MM.1S (cell line): ENCODE measurements around the gene HEATR3.

Source experiments
- DNase-seq: peaks from one replicate; pipeline ENCODE4 v3.0.0-alpha.2; 2015
- H2AFZ ChIP-seq: fragments of 300-600 bp; sonication (generic); 2 replicates; pipeline ENCODE4 v1.6.0; 2016; ENCODE audit warnings: antibody characterized with exemption, low read length
- H3F3A ChIP-seq: fragments of 300-600 bp; sonication (generic); 2 replicates; pipeline ENCODE4 v1.6.1; 2016; ENCODE audit warnings: mild to moderate bottlenecking, antibody characterized with exemption, low read length, moderate library complexity, mixed read lengths; ENCODE audit not compliant: insufficient read depth
- H3K27ac ChIP-seq: fragments of 300-600 bp; sonication (generic); 2 replicates; pipeline ENCODE4 v1.5.1; 2016; ENCODE audit warnings: mild to moderate bottlenecking, low read length
- H3K27me3 ChIP-seq: fragments of 300-600 bp; sonication (generic); replicated peaks from 2 replicates; pipeline ENCODE4 v1.6.0; 2016; ENCODE audit warnings: low read length; ENCODE audit not compliant: insufficient read depth
- H3K36me3 ChIP-seq: fragments of 300-600 bp; sonication (generic); replicated peaks from 2 replicates; pipeline ENCODE4 v1.6.1; 2016; ENCODE audit warnings: mild to moderate bottlenecking, low read length, mixed read lengths; ENCODE audit not compliant: insufficient read depth
- H3K4me1 ChIP-seq: fragments of 300-600 bp; sonication (generic); 2 replicates; pipeline ENCODE4 v1.6.1; 2016; ENCODE audit warnings: low read length, mixed read lengths
- H3K4me2 ChIP-seq: fragments of 300-600 bp; sonication (generic); 2 replicates; pipeline ENCODE4 v1.6.0; 2016; ENCODE audit warnings: low read depth, low read length
- H3K4me3 ChIP-seq: fragments of 300-600 bp; sonication (generic); 2 replicates; pipeline ENCODE4 v1.5.1; 2016; ENCODE audit warnings: low read length, mixed read lengths
- H3K79me2 ChIP-seq: fragments of 300-600 bp; sonication (generic); 2 replicates; pipeline ENCODE4 v1.6.1; 2016; ENCODE audit warnings: mixed run types, low read length, mixed read lengths
- H3K9ac ChIP-seq: fragments of 300-600 bp; sonication (generic); 2 replicates; pipeline ENCODE4 v1.6.1; 2016; ENCODE audit warnings: low read length, mixed read lengths
- H3K9me2 ChIP-seq: fragments of 300-600 bp; sonication (generic); replicated peaks from 2 replicates; pipeline ENCODE4 v1.6.1; 2016; ENCODE audit warnings: mild to moderate bottlenecking, low read length, mixed read lengths; ENCODE audit not compliant: insufficient read depth
- H3K9me3 ChIP-seq: fragments of 300-600 bp; sonication (generic); replicated peaks from 2 replicates; pipeline ENCODE4 v1.6.1; 2016; ENCODE audit warnings: mild to moderate bottlenecking, low read length, mixed read lengths; ENCODE audit not compliant: insufficient read depth
- H4K20me1 ChIP-seq: fragments of 300-600 bp; sonication (generic); 2 replicates; pipeline ENCODE4 v1.6.1; 2016; ENCODE audit warnings: mild to moderate bottlenecking, low read length, moderate library complexity, mixed read lengths; ENCODE audit not compliant: insufficient read depth
- EZH2 ChIP-seq: fragments of 300-600 bp; sonication (generic); optimal IDR thresholded peaks from 2 replicates; pipeline ENCODE3; 2017; ENCODE audit warnings: low read depth, mild to moderate bottlenecking, antibody characterized with exemption, low read length, mixed read lengths
- EZH2phosphoT487 ChIP-seq: fragments of 300-600 bp; sonication (generic); IDR thresholded peaks from 2 replicates; pipeline ENCODE4 v1.6.1; 2018; ENCODE audit warnings: antibody characterized with exemption, low read length
- TF ChIP-seq, protein P1 (sequence below): fragments of 300-600 bp; sonication (generic); IDR thresholded peaks from 2 replicates; pipeline ENCODE4 v1.5.1; 2016; ENCODE audit warnings: antibody characterized with exemption, low read length, mixed read lengths

The HEATR3 gene

DNA sequence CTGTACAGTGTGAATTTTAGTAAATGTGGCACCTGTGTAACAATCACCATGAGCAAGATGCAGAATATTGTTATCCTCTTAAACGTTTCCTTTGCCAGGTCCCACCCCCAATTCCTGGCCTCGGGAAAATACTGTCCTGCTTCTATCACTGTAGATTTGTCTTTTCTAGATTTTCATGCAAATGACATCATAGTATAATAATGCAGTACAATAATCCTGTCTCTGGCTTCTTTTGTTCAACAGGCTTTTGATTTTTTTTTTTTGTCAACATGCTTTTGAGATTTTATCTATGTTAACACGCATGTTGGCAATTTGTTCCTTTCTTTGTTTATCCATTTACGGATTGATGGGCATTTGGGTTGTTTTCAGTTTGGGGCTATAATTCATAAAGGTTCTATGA, 20.4 kb upstream of the HEATR3 start:
- H3K27ac ChIP-seq = no peak overlapping the region

GRCh38 chr16:50046853-50047252, 18.9 kb upstream of the HEATR3 start:
- Histone ChIP-seq H3K36me3 (no peaks in the 10 kb centered on the region), H4K20me1 (no peaks in the 10 kb centered on the region), H3K27ac (no peak overlapping the region), H3K79me2 (no peaks in the 10 kb centered on the region), H3K9me2 (no peaks in the 10 kb centered on the region), H3K27me3 (no peaks in the 10 kb centered on the region), H3K9me3 (no peaks in the 10 kb centered on the region), H3F3A (no peaks in the 10 kb centered on the region), H3K9ac (no peak overlapping the region), H2AFZ (no peak overlapping the region), H3K4me1 (no peaks in the 10 kb centered on the region), H3K4me2 (no peak overlapping the region), H3K4me3 (no peak overlapping the region)
- TF ChIP-seq EZH2phosphoT487 = no peak
- TF ChIP-seq EZH2 = no peak
- TF ChIP-seq, protein P1, sequence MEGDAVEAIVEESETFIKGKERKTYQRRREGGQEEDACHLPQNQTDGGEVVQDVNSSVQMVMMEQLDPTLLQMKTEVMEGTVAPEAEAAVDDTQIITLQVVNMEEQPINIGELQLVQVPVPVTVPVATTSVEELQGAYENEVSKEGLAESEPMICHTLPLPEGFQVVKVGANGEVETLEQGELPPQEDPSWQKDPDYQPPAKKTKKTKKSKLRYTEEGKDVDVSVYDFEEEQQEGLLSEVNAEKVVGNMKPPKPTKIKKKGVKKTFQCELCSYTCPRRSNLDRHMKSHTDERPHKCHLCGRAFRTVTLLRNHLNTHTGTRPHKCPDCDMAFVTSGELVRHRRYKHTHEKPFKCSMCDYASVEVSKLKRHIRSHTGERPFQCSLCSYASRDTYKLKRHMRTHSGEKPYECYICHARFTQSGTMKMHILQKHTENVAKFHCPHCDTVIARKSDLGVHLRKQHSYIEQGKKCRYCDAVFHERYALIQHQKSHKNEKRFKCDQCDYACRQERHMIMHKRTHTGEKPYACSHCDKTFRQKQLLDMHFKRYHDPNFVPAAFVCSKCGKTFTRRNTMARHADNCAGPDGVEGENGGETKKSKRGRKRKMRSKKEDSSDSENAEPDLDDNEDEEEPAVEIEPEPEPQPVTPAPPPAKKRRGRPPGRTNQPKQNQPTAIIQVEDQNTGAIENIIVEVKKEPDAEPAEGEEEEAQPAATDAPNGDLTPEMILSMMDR = no peak
- no peak for DNase-seq

More for the DNA sequence above, 20.4 kb upstream of the HEATR3 start:
- no peaks in the 10 kb centered on the region for H3F3A ChIP-seq
- H3K9me3 ChIP-seq = no peaks in the 10 kb centered on the region
- H3K4me2 ChIP-seq = no peak overlapping the region
- no peak overlapping the region for H3K9ac ChIP-seq
- H3K79me2 ChIP-seq = no peaks in the 10 kb centered on the region
- TF ChIP-seq, protein P1 = no peak
- TF ChIP-seq EZH2phosphoT487 (no peak), EZH2 (no peak)
- no peak for DNase-seq
- no peak overlapping the region for H2AFZ ChIP-seq
- no peak overlapping the region for H3K4me3 ChIP-seq
- no peaks in the 10 kb centered on the region for H3K4me1 ChIP-seq
- no peaks in the 10 kb centered on the region for H3K36me3 ChIP-seq
- no peaks in the 10 kb centered on the region for H3K27me3 ChIP-seq
- no peaks in the 10 kb centered on the region for H4K20me1 ChIP-seq
- H3K9me2 ChIP-seq = no peaks in the 10 kb centered on the region

- no peaks in the 10 kb centered on the region for H4K20me1 ChIP-seq
- H3K27ac ChIP-seq = no peak overlapping the region
- no peaks in the 10 kb centered on the region for H3K9me3 ChIP-seq
- H3K4me2 ChIP-seq = no peak overlapping the region
- no peaks in the 10 kb centered on the region for H3K27me3 ChIP-seq
- H3K79me2 ChIP-seq = no peaks in the 10 kb centered on the region
- H3F3A ChIP-seq = no peaks in the 10 kb centered on the region
- no peak for DNase-seq
- H2AFZ ChIP-seq = no peak overlapping the region
- H3K9me2 ChIP-seq = no peaks in the 10 kb centered on the region
- TF ChIP-seq EZH2 = no peak
- no peak overlapping the region for H3K4me3 ChIP-seq
- no peaks in the 10 kb centered on the region for H3K4me1 ChIP-seq
- H3K9ac ChIP-seq = no peak overlapping the region
- no peaks in the 10 kb centered on the region for H3K36me3 ChIP-seq
These were observed 17.9 kb upstream of the HEATR3 start for GRCh38 chr16:50047864-50048263.

DNA sequence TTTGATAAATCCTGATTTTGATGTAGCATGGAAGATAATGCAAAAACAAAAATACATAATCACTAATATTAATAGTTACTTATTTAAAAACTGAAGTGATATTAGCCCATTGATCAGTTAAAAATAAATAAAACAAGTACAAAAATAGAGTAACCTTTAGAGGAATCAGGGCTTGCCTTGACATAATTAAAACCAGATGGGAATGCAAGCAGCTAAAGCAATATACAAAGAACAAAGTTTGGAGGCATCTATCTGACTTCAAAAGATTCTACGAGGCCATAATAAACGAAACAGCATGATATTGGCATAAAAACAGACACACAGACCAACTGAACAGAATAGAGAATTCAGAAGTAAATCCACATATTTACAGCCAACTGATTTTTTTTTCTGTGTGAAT, 15.0 kb upstream of the HEATR3 start:
- Histone ChIP-seq H3K9ac (no peak overlapping the region), H3K27me3 (no peaks in the 10 kb centered on the region), H3K9me3 (no peaks in the 10 kb centered on the region), H3K36me3 (no peaks in the 10 kb centered on the region), H3K4me3 (no peak overlapping the region), H3F3A (no peaks in the 10 kb centered on the region), H2AFZ (no peak overlapping the region), H3K4me2 (no peak overlapping the region), H3K79me2 (no peaks in the 10 kb centered on the region), H3K4me1 (no peaks in the 10 kb centered on the region), H3K27ac (no peak overlapping the region), H4K20me1 (no peaks in the 10 kb centered on the region), H3K9me2 (no peaks in the 10 kb centered on the region)
- no peak for DNase-seq
- no peak for TF ChIP-seq EZH2
- TF ChIP-seq EZH2phosphoT487 = no peak
- TF ChIP-seq, protein P1 = no peak
